Lung (tissue), 12 donors: ENCODE results near the gene ERO1B. TPM values are rescaled to one million over a fixed set of nuclear protein-coding genes. Genes with fewer than 3 reads are reported as not detected.

Source experiments
- ATAC-seq: fragments of 200-7000 bp; cut with Tn5 transposase; one replicate; pipeline ENCODE4 v1.9.1; 2020; ENCODE audit warnings: moderate number of reproducible peaks; ENCODE audit not compliant: insufficient read depth, low FRiP score
- DNase-seq, 3 donors: peaks; one replicate each; pipeline ENCODE4 v3.0.0-alpha.2; 2013 to 2017
- H3K27ac ChIP-seq, 2 donors: one replicate each; pipeline ENCODE4 v1.5.1; 2013; ENCODE audit warnings: mild to moderate bottlenecking in 2 of 2, moderate library complexity in 2 of 2, control low read depth in 1 of 2, inconsistent platforms in 1 of 2, low read depth in 1 of 2, low read length in 1 of 2
- H3K27me3 ChIP-seq, 3 donors: one replicate each; pipeline ENCODE4 v1.5.1; 2013; ENCODE audit warnings: low read length in 2 of 3; ENCODE audit not compliant: control insufficient read depth in 3 of 3, insufficient read depth in 3 of 3
- H3K36me3 ChIP-seq, 4 donors: one replicate each; pipeline ENCODE4 v1.5.1; 2013; ENCODE audit warnings: low read length in 4 of 4, mild to moderate bottlenecking in 1 of 4, moderate library complexity in 1 of 4; ENCODE audit not compliant: control insufficient read depth in 4 of 4, insufficient read depth in 4 of 4
- H3K4me1 ChIP-seq, 5 donors: one replicate each; pipeline ENCODE4 v1.5.1; 2013; ENCODE audit warnings: low read length in 5 of 5, mild to moderate bottlenecking in 2 of 5, moderate library complexity in 1 of 5; ENCODE audit not compliant: control insufficient read depth in 5 of 5, insufficient read depth in 5 of 5
- H3K4me3 ChIP-seq: one replicate; pipeline ENCODE4 v1.5.1; 2013; ENCODE audit warnings: mild to moderate bottlenecking, control low read depth, moderate library complexity
- H3K9ac ChIP-seq, 2 donors: one replicate each; pipeline ENCODE4 v1.5.1; 2013; ENCODE audit warnings: low read length in 2 of 2, control low read depth in 1 of 2; ENCODE audit not compliant: insufficient read depth in 1 of 2
- H3K9me3 ChIP-seq, 4 donors: one replicate each; pipeline ENCODE4 v1.5.1; 2013; ENCODE audit warnings: low read length in 3 of 4, mild to moderate bottlenecking in 1 of 4, moderate library complexity in 1 of 4; ENCODE audit not compliant: control insufficient read depth in 4 of 4, insufficient read depth in 3 of 4
- WGBS, 2 donors: extraction: QIAGEN DNeasy Blood & Tissue Kit; methylation state at CpG; one replicate each; pipeline ENCODE4 v1.1.7; 2013; 5-methylcytosine and 5-hydroxymethylcytosine counted together
- polyA plus RNA-seq, 2 donors: library from polyadenylated mRNA; stranded (reverse); fragments of 200-250 nt; gene quantifications; one replicate each; pipeline ENCODE4 v1.2.1, GENCODE V29; 2013
- total RNA-seq, 2 donors: library from RNA; depleted of rRNA in 1 of 2; stranded (reverse); fragments of >200 nt in 1 of 2; gene quantifications; one replicate each; pipeline ENCODE4 v1.2.1, GENCODE V29; 2014 to 2021
- TF ChIP-seq, protein P1 (sequence below): IDR thresholded peaks from 2 replicates; pipeline ENCODE4 v1.5.1; 2012; ENCODE audit warnings: mild to moderate bottlenecking; ENCODE audit errors: control extremely low read depth, extremely low read depth
- donor health status: control.
- donor health status: control.
- donor health status: Bipolar disorder and iron deficiency.
- donor health status: healthy.
- donor health status: DM: yes; HTN: yes; CAD: no.

The ERO1B gene
- total and polyA plus RNA-seq, 4 donors = 2.7 to 15.3 (median 4.6) TPM

DNA sequence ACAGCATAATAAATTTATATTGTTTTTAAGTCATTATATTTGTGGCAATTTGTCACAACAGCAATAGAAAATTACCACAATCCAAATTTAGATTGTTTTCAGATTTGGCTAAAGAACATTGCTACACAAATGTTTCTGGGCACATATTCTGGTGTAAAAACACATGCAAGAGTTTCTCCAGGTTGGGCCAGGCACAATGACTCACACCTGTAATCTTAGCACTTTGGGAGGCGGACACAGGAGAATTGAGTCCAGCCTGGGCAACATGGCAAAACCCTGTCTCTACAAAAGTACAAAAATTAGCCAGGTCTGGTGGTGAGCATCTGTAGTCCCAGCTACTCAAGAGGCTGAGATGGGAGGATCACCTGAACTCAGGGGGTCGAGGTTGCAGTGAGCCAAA is 8.4 kb downstream of the ERO1B start:
- Histone ChIP-seq H3K4me3 (no peak overlapping the region), H3K9ac (no peak overlapping the region), H3K9me3 (no peaks in the 10 kb centered on the region), H3K27ac (no peak overlapping the region), H3K36me3 (no peaks in the 10 kb centered on the region), H3K4me1 (peaks cover 0 to 3% (median 0%) of the 10 kb centered on the region in 5 donors), H3K27me3 (no peaks in the 10 kb centered on the region)
- TF ChIP-seq, protein P1, sequence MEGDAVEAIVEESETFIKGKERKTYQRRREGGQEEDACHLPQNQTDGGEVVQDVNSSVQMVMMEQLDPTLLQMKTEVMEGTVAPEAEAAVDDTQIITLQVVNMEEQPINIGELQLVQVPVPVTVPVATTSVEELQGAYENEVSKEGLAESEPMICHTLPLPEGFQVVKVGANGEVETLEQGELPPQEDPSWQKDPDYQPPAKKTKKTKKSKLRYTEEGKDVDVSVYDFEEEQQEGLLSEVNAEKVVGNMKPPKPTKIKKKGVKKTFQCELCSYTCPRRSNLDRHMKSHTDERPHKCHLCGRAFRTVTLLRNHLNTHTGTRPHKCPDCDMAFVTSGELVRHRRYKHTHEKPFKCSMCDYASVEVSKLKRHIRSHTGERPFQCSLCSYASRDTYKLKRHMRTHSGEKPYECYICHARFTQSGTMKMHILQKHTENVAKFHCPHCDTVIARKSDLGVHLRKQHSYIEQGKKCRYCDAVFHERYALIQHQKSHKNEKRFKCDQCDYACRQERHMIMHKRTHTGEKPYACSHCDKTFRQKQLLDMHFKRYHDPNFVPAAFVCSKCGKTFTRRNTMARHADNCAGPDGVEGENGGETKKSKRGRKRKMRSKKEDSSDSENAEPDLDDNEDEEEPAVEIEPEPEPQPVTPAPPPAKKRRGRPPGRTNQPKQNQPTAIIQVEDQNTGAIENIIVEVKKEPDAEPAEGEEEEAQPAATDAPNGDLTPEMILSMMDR = no peak
- 95 to 97% methylated on average over 2 of the region's 2 CpGs for WGBS, 2 donors
- DNase-seq = no peak
- ATAC-seq = no peak

DNA sequence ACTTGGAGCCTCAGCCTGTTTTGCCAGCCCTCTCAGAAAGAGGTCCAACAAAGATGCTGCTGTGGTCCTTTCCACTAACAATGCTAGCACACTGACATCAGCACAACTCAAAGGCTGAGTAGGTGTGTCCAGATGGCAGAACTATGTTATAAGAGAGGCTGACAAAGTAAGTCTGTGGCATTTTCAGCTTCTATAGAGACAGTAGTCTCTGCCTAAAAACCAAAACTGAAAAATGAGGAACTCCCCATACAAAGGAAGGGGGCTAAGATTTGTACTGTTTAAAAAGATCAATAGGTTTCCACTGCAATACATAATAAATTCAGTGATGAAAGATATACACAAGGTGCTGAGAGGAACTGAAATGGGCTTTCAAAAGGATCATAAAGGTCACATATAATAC is 12.3 kb downstream of the ERO1B start:
- Histone ChIP-seq H3K4me1 (peaks cover 0 to 3% (median 0%) of the 10 kb centered on the region in 5 donors), H3K27me3 (no peaks in the 10 kb centered on the region), H3K27ac (no peak overlapping the region), H3K4me3 (no peak overlapping the region), H3K36me3 (peaks cover 0 to 9% (median 4%) of the 10 kb centered on the region in 4 donors), H3K9ac (no peak overlapping the region), H3K9me3 (no peaks in the 10 kb centered on the region)
- ATAC-seq = no peak
- TF ChIP-seq, protein P1 = no peak
- no peak for DNase-seq

DNA sequence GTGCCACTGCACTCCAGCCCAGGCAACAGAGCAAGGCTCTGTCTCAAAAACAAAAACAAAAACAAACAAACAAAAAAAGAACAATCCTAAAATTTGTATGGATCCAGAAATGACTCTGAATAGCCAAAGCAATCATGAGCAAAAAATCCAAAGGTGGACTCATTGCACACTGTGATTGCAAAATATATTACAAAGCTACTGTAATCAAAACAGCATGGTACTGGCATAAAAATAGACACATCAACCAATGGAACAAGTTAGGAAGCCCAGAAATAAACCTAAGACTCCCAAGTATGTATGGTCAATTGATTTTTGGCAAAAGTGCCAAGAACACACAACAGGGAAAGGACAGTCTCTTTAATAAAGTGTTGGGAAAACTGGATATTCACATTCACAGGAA is 19.9 kb downstream of the ERO1B start:
- H3K4me1 ChIP-seq = no peaks in the 10 kb centered on the region
- H3K36me3 ChIP-seq = peaks cover 0 to 9% (median 4%) of the 10 kb centered on the region in 4 donors
- H3K27me3 ChIP-seq = no peaks in the 10 kb centered on the region
- H3K4me3 ChIP-seq = no peak overlapping the region
- DNase-seq (no peak), ATAC-seq (no peak)
- TF ChIP-seq, protein P1 = no peak
- H3K9me3 ChIP-seq = peaks cover 0 to 22% (median 9%) of the 10 kb centered on the region in 4 donors
- no peak overlapping the region for H3K9ac ChIP-seq
- H3K27ac ChIP-seq = no peak overlapping the region

DNA sequence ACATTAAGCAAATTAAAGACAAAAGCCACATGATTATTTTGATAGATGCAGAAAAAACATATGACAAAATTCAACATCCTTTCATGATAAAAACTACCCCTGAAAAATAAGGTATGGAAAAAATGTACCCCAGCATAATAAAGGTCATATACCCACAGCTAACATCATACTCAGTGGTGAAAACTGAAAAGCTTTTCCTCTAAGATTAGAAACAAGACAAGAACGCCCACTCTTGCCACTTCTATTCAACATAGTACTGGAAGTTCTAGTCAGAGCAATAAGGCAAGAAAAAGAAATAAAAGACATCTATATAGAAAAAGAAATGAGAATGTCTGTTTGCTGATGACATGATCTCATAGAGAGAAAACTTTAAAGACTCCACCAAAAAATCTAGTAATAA is 20.7 kb downstream of the ERO1B start:
- WGBS, 2 donors = 94 to 96% methylated on average over 1 of the region's 1 CpG
- H3K36me3 ChIP-seq = peaks cover 0 to 9% (median 4%) of the 10 kb centered on the region in 4 donors
- no peak for DNase-seq
- peaks cover 0 to 22% (median 9%) of the 10 kb centered on the region in 4 donors for H3K9me3 ChIP-seq
- ATAC-seq = no peak
- TF ChIP-seq, protein P1 = no peak
- H3K9ac ChIP-seq = no peak overlapping the region
- no peaks in the 10 kb centered on the region for H3K27me3 ChIP-seq
- no peak overlapping the region for H3K27ac ChIP-seq
- no peaks in the 10 kb centered on the region for H3K4me1 ChIP-seq
- H3K4me3 ChIP-seq = no peak overlapping the region
